HepG2 (cell line): ENCODE results near the gene PTPRE. TPM values are rescaled to one million over a fixed set of nuclear protein-coding genes. Genes with fewer than 3 reads are reported as not detected.

Experiments
- CCDC6 ChIP-seq: sonication (generic); formaldehyde crosslinking; IDR thresholded peaks from 2 replicates; pipeline ENCODE4 v1.8.1; 2022; ENCODE audit warnings: mild to moderate bottlenecking, missing genetic modification reagents, moderate library complexity
- HIVEP1 ChIP-seq: sonication (generic); formaldehyde crosslinking; IDR thresholded peaks from 2 replicates; pipeline ENCODE4 v1.4.0; 2020; ENCODE audit warnings: mild to moderate bottlenecking, missing genetic modification reagents
- LRRFIP1 ChIP-seq: sonication (generic); formaldehyde crosslinking; conservative IDR thresholded peaks from 2 replicates; pipeline ENCODE4 v1.4.0; 2020; ENCODE audit warnings: missing genetic modification reagents
- THAP9 ChIP-seq: sonication (generic); formaldehyde crosslinking; IDR thresholded peaks from 2 replicates; pipeline ENCODE4; 2020; ENCODE audit warnings: missing genetic modification reagents, mild to moderate bottlenecking, borderline replicate concordance
- ZBTB14 ChIP-seq: sonication (generic); formaldehyde crosslinking; IDR thresholded peaks from 2 replicates; pipeline ENCODE4 v1.4.0; 2020; ENCODE audit warnings: missing genetic modification reagents
- ZEB1 ChIP-seq: IDR thresholded peaks from 2 replicates; pipeline ENCODE4 v1.6.1; 2012; ENCODE audit warnings: mild to moderate bottlenecking, low read depth, inconsistent platforms; ENCODE audit not compliant: insufficient replicate concordance
- ZFP36L2 ChIP-seq: sonication (generic); formaldehyde crosslinking; IDR thresholded peaks from 2 replicates; pipeline ENCODE4 v1.4.0; 2020; ENCODE audit warnings: missing genetic modification reagents
- ZNF251 ChIP-seq: sonication (generic); formaldehyde crosslinking; IDR thresholded peaks from 2 replicates; pipeline ENCODE4 v1.9.0; 2021; ENCODE audit warnings: mild to moderate bottlenecking, missing genetic modification reagents
- ZNF276 ChIP-seq: sonication (generic); formaldehyde crosslinking; IDR thresholded peaks from 2 replicates; pipeline ENCODE4 v1.4.0; 2020; ENCODE audit warnings: mild to moderate bottlenecking, low read depth, missing genetic modification reagents
- ZNF556 ChIP-seq: sonication (generic); formaldehyde crosslinking; IDR thresholded peaks from 2 replicates; pipeline ENCODE4 v1.4.0; 2020; ENCODE audit warnings: mild to moderate bottlenecking, missing genetic modification reagents, borderline replicate concordance
- ZNF740 ChIP-seq: sonication (generic); formaldehyde crosslinking; IDR thresholded peaks from 2 replicates; pipeline ENCODE4 v1.4.0; 2020; ENCODE audit warnings: missing genetic modification reagents
- polyA plus RNA-seq, 8 experiments: library from polyadenylated mRNA; depleted of rRNA in 3 of 8; stranded (reverse) in 7 of 8; unstranded in 1 of 8; fragments of >200 nt; fragmentation: Illumina TruSeq in 4 of 8; extraction: Trizol in 4 of 8; gene quantifications; 2 replicates each; pipeline versions ENCODE4 v1.2.1 to v1.2.3, GENCODE V29; 2011 to 2016; ENCODE audit warnings: low read depth in 4 of 8, missing spikeins in 1 of 8, mixed read lengths in 1 of 8; ENCODE audit not compliant: insufficient read depth in 1 of 8
- total RNA-seq, 5 experiments: library from RNA; depleted of rRNA; stranded (reverse); fragments of >200 nt; fragmentation: Illumina TruSeq; extraction: Trizol; gene quantifications; 2 replicates each; pipeline ENCODE4 v1.2.3, GENCODE V29; 2016; ENCODE audit warnings: low read depth in 1 of 5
- TF ChIP-seq, protein P1 (sequence below): sonication (generic); formaldehyde crosslinking; IDR thresholded peaks from 2 replicates; pipeline ENCODE4 v1.5.1; 2020; ENCODE audit warnings: missing genetic modification reagents, mild to moderate bottlenecking, borderline replicate concordance

PTPRE gene
- total and polyA plus RNA-seq, 2 of the 13 experiments (the other 11 are each of a cell fraction or from before 2014, with no cell fraction given), result 0.01 to 0.02 TPM

DNA sequence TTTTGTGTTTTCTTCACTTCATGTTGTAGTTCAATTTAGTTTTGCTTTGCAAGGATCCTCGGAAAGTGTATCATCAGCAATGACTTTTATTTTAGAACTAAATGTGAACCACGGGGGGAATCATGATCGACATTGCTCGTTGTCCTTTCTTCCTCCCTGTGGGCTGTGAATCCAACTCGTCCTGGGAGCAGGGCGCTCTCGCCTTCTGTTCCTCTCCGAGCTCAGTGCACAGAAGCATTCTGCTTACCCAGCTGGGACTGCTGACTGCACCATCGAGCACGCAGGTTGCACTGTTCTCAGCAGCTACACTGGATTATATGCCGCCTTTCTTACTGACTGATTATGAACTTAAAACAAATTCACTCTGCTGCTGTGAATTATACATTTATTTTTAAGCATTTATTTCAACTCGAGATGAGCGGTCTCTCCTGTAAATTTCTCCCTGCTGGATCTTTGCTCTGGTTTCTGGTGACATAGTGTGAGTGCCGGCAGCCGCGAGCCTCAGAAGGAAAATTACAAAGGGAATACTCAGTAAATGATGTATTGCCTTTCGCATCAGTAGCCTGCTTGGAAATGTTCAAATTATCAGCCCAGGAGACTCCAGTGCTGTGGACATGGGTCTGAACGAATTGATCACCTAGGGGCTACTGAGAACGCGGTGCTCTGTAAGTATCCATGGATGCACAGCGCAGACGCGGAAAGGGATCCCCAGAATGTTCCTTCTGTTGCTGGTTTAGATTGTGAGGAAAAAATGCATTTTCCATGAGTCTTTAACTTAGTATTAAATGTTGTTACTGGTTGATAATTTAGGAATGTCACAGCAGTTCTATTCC, 92.6 kb downstream of the PTPRE start (continued):
- no peak for TF ChIP-seq LRRFIP1 (CRISPR knock-in tag)
- no peak for TF ChIP-seq ZBTB14 (CRISPR knock-in tag)
- TF ChIP-seq, protein P1, sequence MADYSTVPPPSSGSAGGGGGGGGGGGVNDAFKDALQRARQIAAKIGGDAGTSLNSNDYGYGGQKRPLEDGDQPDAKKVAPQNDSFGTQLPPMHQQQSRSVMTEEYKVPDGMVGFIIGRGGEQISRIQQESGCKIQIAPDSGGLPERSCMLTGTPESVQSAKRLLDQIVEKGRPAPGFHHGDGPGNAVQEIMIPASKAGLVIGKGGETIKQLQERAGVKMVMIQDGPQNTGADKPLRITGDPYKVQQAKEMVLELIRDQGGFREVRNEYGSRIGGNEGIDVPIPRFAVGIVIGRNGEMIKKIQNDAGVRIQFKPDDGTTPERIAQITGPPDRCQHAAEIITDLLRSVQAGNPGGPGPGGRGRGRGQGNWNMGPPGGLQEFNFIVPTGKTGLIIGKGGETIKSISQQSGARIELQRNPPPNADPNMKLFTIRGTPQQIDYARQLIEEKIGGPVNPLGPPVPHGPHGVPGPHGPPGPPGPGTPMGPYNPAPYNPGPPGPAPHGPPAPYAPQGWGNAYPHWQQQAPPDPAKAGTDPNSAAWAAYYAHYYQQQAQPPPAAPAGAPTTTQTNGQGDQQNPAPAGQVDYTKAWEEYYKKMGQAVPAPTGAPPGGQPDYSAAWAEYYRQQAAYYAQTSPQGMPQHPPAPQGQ (CRISPR knock-in tag), result no peak
- TF ChIP-seq ZNF276, result no peak
- TF ChIP-seq ZNF740 (CRISPR knock-in tag), result no peak
- TF ChIP-seq ZNF251 (CRISPR knock-in tag), result no peak
- TF ChIP-seq ZEB1, result no peak
- TF ChIP-seq ZFP36L2, result no peak
- no peak for TF ChIP-seq ZNF556 (CRISPR knock-in tag)
- no peak for TF ChIP-seq THAP9
- no peak for TF ChIP-seq HIVEP1
- TF ChIP-seq CCDC6, result no peak
